HepG2 (cell line): ENCODE results near the gene NPAS2. TPM values are rescaled to one million over a fixed set of nuclear protein-coding genes. Genes with fewer than 3 reads are reported as not detected.

Source experiments
- CHCHD3 ChIP-seq: sonication (generic); formaldehyde crosslinking; IDR thresholded peaks from 2 replicates; pipeline ENCODE4 v1.8.0; 2022; ENCODE audit warnings: mild to moderate bottlenecking, missing genetic modification reagents, moderate library complexity
- FOSL1 ChIP-seq: sonication (generic); formaldehyde crosslinking; IDR thresholded peaks from 2 replicates; pipeline ENCODE4 v1.9.0; 2021; ENCODE audit warnings: missing genetic modification reagents, borderline replicate concordance
- IKZF4 ChIP-seq: sonication (generic); formaldehyde crosslinking; IDR thresholded peaks from 2 replicates; pipeline ENCODE4 v1.5.1; 2020; ENCODE audit warnings: borderline replicate concordance, mild to moderate bottlenecking, low read depth, missing genetic modification reagents; ENCODE audit errors: not compliant biosample characterization
- MXI1 ChIP-seq: IDR thresholded peaks from 3 replicates; pipeline ENCODE4 v1.6.1; 2012; ENCODE audit warnings: low read depth, low read length, inconsistent platforms, borderline replicate concordance
- NFIC ChIP-seq: IDR thresholded peaks from 2 replicates; pipeline ENCODE4 v1.6.1; 2012; ENCODE audit warnings: mild to moderate bottlenecking, low read length, inconsistent platforms
- NFRKB ChIP-seq: fragments of 450-650 bp; IDR thresholded peaks from 2 replicates; pipeline ENCODE4 v1.6.1; 2017
- POLR2AphosphoS5 ChIP-seq: IDR thresholded peaks from 2 replicates; pipeline ENCODE4 v1.6.1; 2012; ENCODE audit warnings: low read depth, low read length
- RFXANK ChIP-seq: IDR thresholded peaks from 2 replicates; pipeline ENCODE4 v1.6.1; 2016
- SMYD3 ChIP-seq: sonication (generic); formaldehyde crosslinking; IDR thresholded peaks from 2 replicates; pipeline ENCODE4 v1.8.1; 2023; ENCODE audit warnings: mild to moderate bottlenecking, missing genetic modification reagents
- SNRNP70 ChIP-seq: fragments of 200-400 bp; formaldehyde crosslinking; IDR thresholded peaks from 2 replicates; pipeline ENCODE4 v1.6.1; 2017; ENCODE audit warnings: mild to moderate bottlenecking, low read depth, low read length, moderate library complexity
- SP1 ChIP-seq, 2 experiments: fragments of 450-650 bp in 1 of 2; sonication (generic) in 1 of 2; formaldehyde crosslinking in 1 of 2; IDR thresholded peaks; 2 replicates each; pipeline versions ENCODE4 v1.4.0 to v1.6.1; 2016 to 2020; ENCODE audit warnings: missing genetic modification reagents in 1 of 2
- TEAD3 ChIP-seq: optimal IDR thresholded peaks from 2 replicates; pipeline ENCODE3; 2016; ENCODE audit warnings: borderline replicate concordance
- ZFP36 ChIP-seq: fragments of 150-350 bp; IDR thresholded peaks from 2 replicates; pipeline ENCODE4 v1.6.1; 2018; ENCODE audit warnings: borderline replicate concordance, low read length, low read depth; ENCODE audit not compliant: partially characterized antibody
- ZNF207 ChIP-seq: fragments of 450-650 bp; IDR thresholded peaks from 2 replicates; pipeline ENCODE4 v1.6.1; 2016; ENCODE audit warnings: antibody characterized with exemption, borderline replicate concordance
- ZNF224 ChIP-seq: sonication (generic); formaldehyde crosslinking; IDR thresholded peaks from 2 replicates; pipeline ENCODE4 v1.5.0; 2020; ENCODE audit warnings: mild to moderate bottlenecking, missing genetic modification reagents
- ZNF740 ChIP-seq: sonication (generic); formaldehyde crosslinking; IDR thresholded peaks from 2 replicates; pipeline ENCODE4 v1.4.0; 2020; ENCODE audit warnings: missing genetic modification reagents
- ZNF777 ChIP-seq: sonication (generic); formaldehyde crosslinking; IDR thresholded peaks from 2 replicates; pipeline ENCODE4 v1.4.0; 2020; ENCODE audit warnings: missing genetic modification reagents
- ZNF83 ChIP-seq: sonication (generic); formaldehyde crosslinking; IDR thresholded peaks from 2 replicates; pipeline ENCODE4 v1.4.0; 2020; ENCODE audit warnings: missing genetic modification reagents, mild to moderate bottlenecking, borderline replicate concordance
- polyA plus RNA-seq, 8 experiments: library from polyadenylated mRNA; depleted of rRNA in 3 of 8; stranded (reverse) in 7 of 8; unstranded in 1 of 8; fragments of >200 nt; fragmentation: Illumina TruSeq in 4 of 8; extraction: Trizol in 4 of 8; gene quantifications; 2 replicates each; pipeline versions ENCODE4 v1.2.1 to v1.2.3, GENCODE V29; 2011 to 2016; ENCODE audit warnings: low read depth in 4 of 8, missing spikeins in 1 of 8, mixed read lengths in 1 of 8; ENCODE audit not compliant: insufficient read depth in 1 of 8
- total RNA-seq, 5 experiments: library from RNA; depleted of rRNA; stranded (reverse); fragments of >200 nt; fragmentation: Illumina TruSeq; extraction: Trizol; gene quantifications; 2 replicates each; pipeline ENCODE4 v1.2.3, GENCODE V29; 2016; ENCODE audit warnings: low read depth in 1 of 5
- TF ChIP-seq, protein P1 (sequence below): sonication (generic); formaldehyde crosslinking; IDR thresholded peaks from 2 replicates; pipeline ENCODE4 v1.8.1; 2022; ENCODE audit warnings: mild to moderate bottlenecking, missing genetic modification reagents
- TF ChIP-seq, protein P2 (sequence below): sonication (generic); formaldehyde crosslinking; IDR thresholded peaks from 2 replicates; pipeline ENCODE4 v1.5.0; 2020; ENCODE audit warnings: missing genetic modification reagents, mild to moderate bottlenecking, borderline replicate concordance
- TF ChIP-seq, protein P3 (sequence below): IDR thresholded peaks from 2 replicates; pipeline ENCODE4 v1.6.1; 2016
- TF ChIP-seq, protein P4 (sequence below): sonication (generic); formaldehyde crosslinking; IDR thresholded peaks from 2 replicates; pipeline ENCODE4 v1.8.1; 2023; ENCODE audit warnings: mild to moderate bottlenecking, inconsistent platforms, moderate library complexity, missing genetic modification reagents, borderline replicate concordance
- TF ChIP-seq, protein P5 (sequence below): IDR thresholded peaks from 2 replicates; pipeline ENCODE4 v1.6.1; 2016; ENCODE audit warnings: mild to moderate bottlenecking

The NPAS2 gene
- total and polyA plus RNA-seq, 2 of the 13 experiments (the other 11 are each of a cell fraction or from before 2014, with no cell fraction given), result 14.8 to 37.5 TPM

DNA sequence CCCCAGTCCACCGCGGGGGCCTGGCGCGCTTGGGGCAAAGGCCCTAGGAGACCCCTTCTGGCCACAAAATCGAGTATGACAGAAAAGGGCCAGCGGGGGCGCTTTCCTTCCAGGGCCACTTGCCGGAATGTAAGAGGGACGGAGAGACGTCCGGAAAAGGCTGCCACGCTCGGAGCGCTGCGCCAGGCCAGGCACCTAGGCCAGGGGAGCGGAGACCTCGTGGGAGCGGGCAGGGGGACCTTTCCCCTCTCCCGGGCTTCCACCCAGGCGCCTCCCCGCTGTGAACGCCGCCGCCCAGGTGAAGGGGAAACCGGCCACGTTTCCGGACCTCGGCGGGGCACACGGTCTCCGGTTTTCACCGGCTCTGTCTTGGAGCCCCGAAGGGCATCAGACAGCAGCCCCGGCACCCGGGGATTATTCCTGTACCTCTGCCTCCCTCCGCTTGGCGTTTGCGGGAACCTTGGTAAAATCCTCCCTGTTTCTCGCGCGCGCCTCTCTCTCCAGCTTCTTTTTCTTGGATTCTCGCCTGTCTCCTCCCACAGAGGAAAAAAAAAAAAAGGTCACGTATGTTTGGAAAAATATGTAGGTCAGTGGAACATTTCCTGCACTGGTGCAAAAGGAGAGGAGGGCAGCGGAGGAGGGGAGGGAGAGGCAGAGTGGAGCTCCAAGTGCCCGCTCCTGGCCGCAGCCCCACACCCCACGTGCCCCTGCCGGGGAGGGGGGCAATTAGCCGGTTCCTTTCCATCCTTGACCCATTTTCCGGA lies 1.2 kb upstream of the NPAS2 start (continued):
- no peak for TF ChIP-seq ZNF83 (CRISPR knock-in tag)
- TF ChIP-seq SNRNP70, result no peak
- TF ChIP-seq MXI1, result no peak
- no peak for TF ChIP-seq NFRKB
- TF ChIP-seq ZNF207, result no peak
- TF ChIP-seq, protein P1, sequence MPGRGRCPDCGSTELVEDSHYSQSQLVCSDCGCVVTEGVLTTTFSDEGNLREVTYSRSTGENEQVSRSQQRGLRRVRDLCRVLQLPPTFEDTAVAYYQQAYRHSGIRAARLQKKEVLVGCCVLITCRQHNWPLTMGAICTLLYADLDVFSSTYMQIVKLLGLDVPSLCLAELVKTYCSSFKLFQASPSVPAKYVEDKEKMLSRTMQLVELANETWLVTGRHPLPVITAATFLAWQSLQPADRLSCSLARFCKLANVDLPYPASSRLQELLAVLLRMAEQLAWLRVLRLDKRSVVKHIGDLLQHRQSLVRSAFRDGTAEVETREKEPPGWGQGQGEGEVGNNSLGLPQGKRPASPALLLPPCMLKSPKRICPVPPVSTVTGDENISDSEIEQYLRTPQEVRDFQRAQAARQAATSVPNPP (CRISPR knock-in tag), result no peak
- TF ChIP-seq SMYD3 (CRISPR knock-in tag), result no peak
- no peak for TF ChIP-seq ZFP36
- no peak for TF ChIP-seq RFXANK (CRISPR knock-in tag)
- TF ChIP-seq, protein P2, sequence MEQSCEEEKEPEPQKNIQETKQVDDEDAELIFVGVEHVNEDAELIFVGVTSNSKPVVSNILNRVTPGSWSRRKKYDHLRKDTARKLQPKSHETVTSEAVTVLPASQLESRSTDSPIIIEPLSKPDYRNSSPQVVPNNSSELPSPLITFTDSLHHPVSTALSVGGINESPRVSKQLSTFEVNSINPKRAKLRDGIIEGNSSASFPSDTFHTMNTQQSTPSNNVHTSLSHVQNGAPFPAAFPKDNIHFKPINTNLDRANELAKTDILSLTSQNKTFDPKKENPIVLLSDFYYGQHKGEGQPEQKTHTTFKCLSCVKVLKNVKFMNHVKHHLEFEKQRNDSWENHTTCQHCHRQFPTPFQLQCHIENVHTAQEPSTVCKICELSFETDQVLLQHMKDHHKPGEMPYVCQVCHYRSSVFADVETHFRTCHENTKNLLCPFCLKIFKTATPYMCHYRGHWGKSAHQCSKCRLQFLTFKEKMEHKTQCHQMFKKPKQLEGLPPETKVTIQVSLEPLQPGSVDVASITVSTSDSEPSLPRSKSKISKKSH (CRISPR knock-in tag), result peak; percentile 61; the same call in 1 of the 2 replicates
- no peak for TF ChIP-seq ZNF224
- TF ChIP-seq POLR2AphosphoS5, result peak; percentile 38
- TF ChIP-seq SP1 (IDR thresholded peaks at IDR 0.05), result no peak
- no peak for TF ChIP-seq SP1 (CRISPR knock-in tag; IDR thresholded peaks at IDR 0.05)
- peak; percentile 16; the same call in 1 of the 2 replicates for TF ChIP-seq ZNF740
- no peak for TF ChIP-seq NFIC
- TF ChIP-seq, protein P3, sequence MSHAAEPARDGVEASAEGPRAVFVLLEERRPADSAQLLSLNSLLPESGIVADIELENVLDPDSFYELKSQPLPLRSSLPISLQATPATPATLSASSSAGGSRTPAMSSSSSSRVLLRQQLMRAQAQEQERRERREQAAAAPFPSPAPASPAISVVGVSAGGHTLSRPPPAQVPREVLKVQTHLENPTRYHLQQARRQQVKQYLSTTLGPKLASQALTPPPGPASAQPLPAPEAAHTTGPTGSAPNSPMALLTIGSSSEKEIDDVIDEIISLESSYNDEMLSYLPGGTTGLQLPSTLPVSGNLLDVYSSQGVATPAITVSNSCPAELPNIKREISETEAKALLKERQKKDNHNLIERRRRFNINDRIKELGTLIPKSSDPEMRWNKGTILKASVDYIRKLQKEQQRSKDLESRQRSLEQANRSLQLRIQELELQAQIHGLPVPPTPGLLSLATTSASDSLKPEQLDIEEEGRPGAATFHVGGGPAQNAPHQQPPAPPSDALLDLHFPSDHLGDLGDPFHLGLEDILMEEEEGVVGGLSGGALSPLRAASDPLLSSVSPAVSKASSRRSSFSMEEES (CRISPR knock-in tag), result peak; percentile 38
- peak; percentile 97 for TF ChIP-seq ZNF777
- TF ChIP-seq, protein P4, sequence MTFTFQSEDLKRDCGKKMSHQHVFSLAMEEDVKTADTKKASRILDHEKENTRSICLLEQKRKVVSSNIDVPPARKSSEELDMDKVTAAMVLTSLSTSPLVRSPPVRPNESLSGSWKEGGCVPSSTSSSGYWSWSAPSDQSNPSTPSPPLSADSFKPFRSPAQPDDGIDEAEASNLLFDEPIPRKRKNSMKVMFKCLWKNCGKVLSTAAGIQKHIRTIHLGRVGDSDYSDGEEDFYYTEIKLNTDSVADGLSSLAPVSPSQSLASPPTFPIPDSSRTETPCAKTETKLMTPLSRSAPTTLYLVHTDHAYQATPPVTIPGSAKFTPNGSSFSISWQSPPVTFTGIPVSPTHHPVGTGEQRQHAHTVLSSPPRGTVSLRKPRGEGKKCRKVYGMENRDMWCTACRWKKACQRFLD, result peak; percentile 76
- peak; percentile 52 for TF ChIP-seq IKZF4 (CRISPR knock-in tag)
- TF ChIP-seq CHCHD3 (CRISPR knock-in tag), result 0 out of 2 replicates have a peak, but pooled peaks have one; percentile 38
- TF ChIP-seq TEAD3 (CRISPR knock-in tag), result peak; percentile 87
- no peak for TF ChIP-seq FOSL1
- TF ChIP-seq, protein P5, sequence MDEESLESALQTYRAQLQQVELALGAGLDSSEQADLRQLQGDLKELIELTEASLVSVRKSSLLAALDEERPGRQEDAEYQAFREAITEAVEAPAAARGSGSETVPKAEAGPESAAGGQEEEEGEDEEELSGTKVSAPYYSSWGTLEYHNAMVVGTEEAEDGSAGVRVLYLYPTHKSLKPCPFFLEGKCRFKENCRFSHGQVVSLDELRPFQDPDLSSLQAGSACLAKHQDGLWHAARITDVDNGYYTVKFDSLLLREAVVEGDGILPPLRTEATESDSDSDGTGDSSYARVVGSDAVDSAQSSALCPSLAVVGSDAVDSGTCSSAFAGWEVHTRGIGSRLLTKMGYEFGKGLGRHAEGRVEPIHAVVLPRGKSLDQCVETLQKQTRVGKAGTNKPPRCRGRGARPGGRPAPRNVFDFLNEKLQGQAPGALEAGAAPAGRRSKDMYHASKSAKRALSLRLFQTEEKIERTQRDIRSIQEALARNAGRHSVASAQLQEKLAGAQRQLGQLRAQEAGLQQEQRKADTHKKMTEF (CRISPR knock-in tag), result peak; percentile 76
